Lung microvascular endothelial cell (primary cell): ENCODE data around the gene FAM193A. TPM values are rescaled to one million over a fixed set of nuclear protein-coding genes. Genes with fewer than 3 reads are reported as not detected.
"Not testable (repeated sequence)": the region's sequence is repeated elsewhere in the genome, so short reads cannot be mapped to it uniquely, and the experiment has no call there.

Experiments
- DNase-seq, 2 donors: peaks; one replicate each; pipeline versions ENCODE4 v3.0.0 to v3.0.0-alpha.2; 2010; ENCODE audit warnings: low read depth in 2 of 2
- total RNA-seq: library from RNA; depleted of rRNA; stranded (reverse); fragments of >200 nt; gene quantifications from 2 replicates; pipeline ENCODE4 v1.2.1, GENCODE V29; 2014

Gene FAM193A
- total RNA-seq, 1 donor from 2014 or later = 7.1 TPM

DNA sequence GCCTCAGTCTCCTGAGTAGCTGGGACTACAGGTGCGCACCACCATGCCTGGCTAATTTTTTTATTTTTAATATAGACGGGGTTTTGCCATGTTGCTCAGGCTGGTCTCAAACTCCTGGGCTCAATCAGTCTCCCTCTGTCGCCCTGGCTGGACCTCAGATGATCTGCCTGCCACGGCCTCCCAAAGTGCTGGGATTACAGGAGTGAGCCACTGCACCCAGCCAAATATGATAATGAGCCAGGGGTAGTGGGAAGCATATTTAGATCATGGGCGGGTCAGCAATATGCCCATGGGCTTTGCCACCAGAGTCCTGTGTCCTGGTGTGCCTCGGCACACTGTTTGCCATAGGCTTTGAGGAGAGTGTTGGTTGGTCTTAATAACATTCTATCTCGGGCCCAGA, 71.8 kb downstream of the FAM193A start:
- no peak for DNase-seq

DNA sequence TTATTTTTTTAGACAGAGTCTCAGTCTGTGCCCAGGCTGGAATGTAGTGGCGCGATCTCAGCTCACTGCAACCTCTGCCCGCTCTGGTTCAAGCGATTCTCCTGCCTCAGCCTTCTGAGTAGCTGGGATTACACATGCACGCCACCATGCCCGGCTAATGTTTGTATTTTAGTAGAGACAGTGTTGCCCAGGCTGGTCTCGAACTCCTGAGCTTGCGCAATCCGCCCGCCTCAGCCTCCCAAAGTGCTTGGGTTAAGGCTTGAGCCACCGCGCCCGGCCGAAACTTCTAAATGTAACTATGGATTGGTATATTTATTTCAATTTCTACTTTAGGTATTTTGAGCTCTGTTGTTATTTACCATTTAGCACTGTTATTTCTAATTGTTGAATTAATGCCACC, 79.4 kb downstream of the FAM193A start:
- no peak for DNase-seq

DNA sequence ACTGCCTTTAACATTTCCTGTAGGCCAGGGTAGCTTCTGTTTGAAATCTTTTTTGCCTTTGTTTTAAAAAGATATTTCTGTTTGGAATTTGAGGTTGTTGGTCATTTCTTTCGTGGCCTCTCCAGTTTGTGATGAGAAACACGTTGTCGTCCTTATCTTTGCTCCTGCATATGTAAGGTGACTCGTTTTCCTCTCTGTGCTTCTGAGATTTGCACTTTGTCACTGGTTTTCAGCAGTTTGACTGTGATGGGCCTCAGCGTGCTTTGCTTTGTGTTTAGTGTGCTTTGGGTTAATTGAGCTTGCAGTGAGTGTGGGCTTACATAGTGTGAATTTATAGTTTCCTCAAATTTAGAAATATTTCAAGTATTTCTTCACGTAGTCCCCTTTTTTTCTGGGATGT, 81.5 kb downstream of the FAM193A start:
- peak in 1 of 2 donors; percentile 10 for DNase-seq

- not testable (repeated sequence) for DNase-seq
Measured at GRCh38 chr4:2618729-2619128, 82.3 kb downstream of the FAM193A start.

GRCh38 chr4:2619459-2619858, 83.0 kb downstream of the FAM193A start:
- no peak for DNase-seq

- no peak for DNase-seq
Measured at GRCh38 chr4:2621419-2621818, 85.0 kb downstream of the FAM193A start.

- no peak for DNase-seq
Measured at GRCh38 chr4:2623442-2623841, 87.0 kb downstream of the FAM193A start.

DNA sequence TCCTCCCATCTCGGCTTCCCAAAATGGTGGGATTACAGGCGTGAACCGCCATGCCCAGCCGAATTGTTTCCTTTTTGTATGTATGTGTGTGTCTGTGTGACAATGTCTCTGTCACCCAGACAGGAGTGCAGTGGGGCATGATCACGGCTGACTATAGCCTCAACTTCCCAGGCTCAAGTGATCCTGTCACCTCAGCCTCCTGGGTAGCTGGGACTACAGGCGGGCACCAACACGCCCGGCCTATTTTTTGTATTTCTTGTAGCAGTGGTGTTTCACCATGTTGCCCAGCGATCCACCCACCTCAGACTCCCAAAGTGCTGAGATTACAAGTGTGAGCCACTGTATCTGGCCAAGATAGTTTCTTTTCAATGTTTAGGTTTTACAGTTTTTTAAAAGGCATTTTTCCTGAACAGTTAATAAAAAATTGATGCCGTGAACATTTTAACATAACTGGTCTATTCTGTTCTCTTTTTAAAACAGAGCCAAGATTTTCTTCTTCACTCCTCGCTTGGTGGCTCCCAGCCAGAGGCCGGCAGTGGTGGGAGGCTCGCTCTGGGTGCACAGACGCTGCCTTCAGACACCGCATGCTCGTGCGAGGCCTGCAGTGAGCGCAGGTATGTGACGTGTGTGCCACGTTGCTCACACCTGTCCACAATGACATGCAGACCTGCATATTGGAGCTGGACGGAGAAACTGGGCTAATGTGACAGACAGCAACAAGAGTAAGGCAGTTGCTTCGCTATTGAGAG, 88.5 kb downstream of the FAM193A start:
- no peak for DNase-seq

- no peak for DNase-seq
Measured at GRCh38 chr4:2626231-2626630, 89.8 kb downstream of the FAM193A start.

DNA sequence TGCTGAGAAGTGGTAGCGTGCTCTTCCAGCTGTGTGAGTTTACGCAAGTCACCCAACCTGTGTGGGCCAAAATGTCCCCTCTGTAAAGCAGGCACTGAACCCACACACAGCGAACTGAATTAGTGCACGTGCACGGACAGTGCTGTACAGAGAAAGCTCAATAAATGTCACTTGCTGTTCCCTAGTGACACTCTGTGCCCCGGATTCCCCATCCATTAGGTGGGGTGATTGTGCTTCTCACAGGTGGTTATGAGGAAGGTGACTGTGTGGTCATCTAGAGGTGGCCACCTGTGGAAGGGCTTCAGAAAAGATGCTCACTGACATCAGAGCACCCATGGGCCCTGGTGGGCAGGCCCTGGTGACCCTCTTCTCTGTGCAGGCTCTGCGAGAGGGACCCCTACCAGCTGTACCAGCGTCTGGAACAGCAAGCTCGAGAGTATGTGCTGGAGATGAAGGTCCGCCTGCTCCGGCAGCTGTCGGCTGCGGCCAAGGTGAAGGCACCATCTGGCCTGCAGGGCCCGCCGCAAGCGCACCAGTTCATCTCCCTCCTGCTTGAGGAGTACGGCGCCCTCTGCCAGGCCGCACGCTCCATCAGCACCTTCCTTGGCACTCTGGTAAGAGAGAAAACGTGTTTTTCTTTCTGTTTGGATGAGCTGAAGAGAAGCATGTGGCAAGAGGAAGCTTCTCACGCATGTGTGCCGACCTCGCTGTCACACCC, 94.3 kb downstream of the FAM193A start:
- no peak for DNase-seq

- DNase-seq = no peak
Measured at GRCh38 chr4:2634014-2634413, 97.6 kb downstream of the FAM193A start.

GRCh38 chr4:2636331-2636730, 99.9 kb downstream of the FAM193A start:
- DNase-seq = no peak

DNA sequence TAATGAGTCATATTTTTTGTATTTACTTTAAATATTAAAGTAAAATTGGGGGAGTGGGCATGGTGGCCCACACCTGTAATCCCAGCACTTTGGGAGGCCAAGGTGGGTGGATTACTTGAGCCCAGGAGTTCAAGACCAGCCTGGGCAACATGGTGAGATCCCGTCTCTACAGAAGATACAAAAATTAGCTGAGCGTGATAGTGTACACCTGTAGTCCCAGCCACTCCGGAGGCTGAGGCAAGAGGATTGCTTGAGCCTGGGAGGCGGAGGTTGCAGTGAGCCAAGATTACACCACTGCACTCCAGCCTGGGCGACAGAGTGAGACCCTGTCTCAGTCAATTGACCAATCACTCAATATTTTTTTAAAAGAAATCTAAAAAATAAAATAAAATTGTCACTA, 100.5 kb downstream of the FAM193A start:
- not testable (repeated sequence) for DNase-seq

- DNase-seq = no peak
Measured at GRCh38 chr4:2637956-2638552, 101.6 kb downstream of the FAM193A start.

DNA sequence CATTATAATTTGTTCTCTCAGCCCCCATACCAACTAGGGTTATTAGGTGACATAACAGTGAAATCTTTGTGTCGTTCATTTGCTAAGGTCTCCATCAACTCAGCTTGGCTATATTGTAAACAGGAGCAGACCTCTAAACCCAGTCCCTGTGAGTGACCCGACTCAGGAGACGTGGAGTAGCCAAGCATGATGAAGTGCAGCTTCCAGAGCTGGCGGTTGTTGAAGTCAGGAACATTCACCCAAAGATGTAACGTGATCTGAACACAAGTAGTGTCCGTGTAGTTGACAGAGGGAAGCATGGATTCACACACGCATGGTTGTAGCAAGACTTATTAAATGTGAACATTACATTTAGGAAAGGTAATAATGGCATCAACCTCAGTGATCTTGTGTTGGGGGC, 102.3 kb downstream of the FAM193A start:
- no peak for DNase-seq

DNA sequence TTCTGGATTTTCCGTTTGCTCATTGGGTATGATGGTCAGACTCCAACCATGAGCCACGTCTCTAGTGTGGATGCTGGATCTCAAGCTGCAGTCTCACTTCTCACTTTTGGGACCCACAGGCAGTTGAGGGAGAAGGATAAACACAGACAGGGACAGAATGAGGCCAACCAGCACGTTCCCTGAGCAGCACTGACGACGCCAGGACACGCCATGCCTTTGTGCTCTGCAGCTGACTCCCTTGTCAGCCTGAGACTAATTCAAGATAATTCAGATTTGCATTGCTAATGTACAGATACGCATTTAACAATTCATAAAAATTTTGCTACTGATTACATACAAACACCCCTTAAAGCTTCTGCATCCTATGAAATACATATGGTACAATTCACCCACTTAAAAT, 106.5 kb downstream of the FAM193A start:
- DNase-seq = no peak

GRCh38 chr4:2643555-2643954, 107.1 kb downstream of the FAM193A start:
- DNase-seq = no peak

GRCh38 chr4:2646396-2647149, 110.1 kb downstream of the FAM193A start:
- DNase-seq = no peak

GRCh38 chr4:2647403-2648158, 111.1 kb downstream of the FAM193A start:
- no peak for DNase-seq

DNA sequence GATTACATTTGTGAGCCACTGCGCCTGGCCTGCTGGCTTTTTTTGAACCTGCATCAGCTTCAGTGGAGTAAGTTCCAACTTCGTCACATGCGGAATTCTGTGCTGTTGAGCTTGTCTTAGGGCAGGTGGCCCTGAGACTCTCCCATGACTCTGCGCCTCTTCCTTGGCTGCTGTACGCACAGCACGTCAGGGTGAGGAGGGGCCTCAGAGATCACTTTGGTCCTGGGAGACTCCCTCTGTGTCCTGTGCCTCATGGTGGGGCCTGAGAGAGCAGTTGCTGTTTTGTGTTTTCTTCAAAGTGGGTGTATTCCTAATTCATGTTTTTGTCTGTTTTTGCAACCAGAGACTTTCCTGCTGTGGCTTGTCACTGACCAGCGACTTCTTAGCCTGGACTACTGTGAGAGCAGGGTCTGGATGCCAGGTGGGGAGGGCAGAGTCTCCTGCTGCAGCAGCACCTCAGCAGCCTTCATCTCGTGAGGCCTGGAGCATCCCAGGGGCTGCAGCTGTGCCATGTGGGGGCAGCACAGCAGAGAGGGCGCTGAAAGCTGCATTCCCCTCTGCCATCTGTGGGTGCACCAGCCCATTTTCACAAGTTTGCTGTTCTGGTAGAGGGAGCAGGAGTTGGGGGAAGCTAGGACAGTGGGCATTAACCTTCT, 111.8 kb downstream of the FAM193A start:
- no peak for DNase-seq
